ENCODE measurements around the gene FNDC3B.

Gene FNDC3B

GRCh38 chr3:172309741-172310427 lies 270.5 kb downstream of the FNDC3B start:
- peaks cover 23% of the 10 kb centered on the region for H3K36me3 ChIP-seq (replicated peaks; ENCODE audit: insufficient read depth, low read length)
- no peak overlapping the region for H3K4me2 ChIP-seq (ENCODE audit: low read depth, low read length)
- H3K4me1 ChIP-seq (ENCODE audit: low read length): peaks cover 16% of the 10 kb centered on the region
- no peaks in the 10 kb centered on the region for H3K79me2 ChIP-seq (ENCODE audit: low read length)
- TF ChIP-seq CTCF (IDR thresholded peaks at IDR 0.05; ENCODE audit: low read length) (no peak), EZH2phosphoT487 (IDR thresholded peaks at IDR 0.05; ENCODE audit: low read length) (no peak), EZH2 (optimal IDR thresholded peaks at IDR 0.05; ENCODE audit: low read depth, low read length) (no peak)
- H3K9ac ChIP-seq (ENCODE audit: low read length): no peak overlapping the region
- H3K4me3 ChIP-seq (ENCODE audit: low read length): no peak overlapping the region
- H4K20me1 ChIP-seq (ENCODE audit: insufficient read depth, low read length): no peaks in the 10 kb centered on the region
- H3K9me2 ChIP-seq (replicated peaks; ENCODE audit: insufficient read depth, low read length): no peaks in the 10 kb centered on the region
- H2AFZ ChIP-seq (ENCODE audit: low read length): no peak overlapping the region
- no peak for DNase-seq
- H3K27me3 ChIP-seq (replicated peaks; ENCODE audit: insufficient read depth, low read length): no peaks in the 10 kb centered on the region
- 0 out of 2 replicates have a peak, but pooled peaks cover 10% of the 10 kb centered on the region for H3F3A ChIP-seq (ENCODE audit: insufficient read depth, low read length)
- no peak overlapping the region for H3K27ac ChIP-seq (ENCODE audit: low read length)
- H3K9me3 ChIP-seq (replicated peaks; ENCODE audit: insufficient read depth, low read length): no peaks in the 10 kb centered on the region

GRCh38 chr3:172310428-172310760 lies 271.0 kb downstream of the FNDC3B start:
- Histone ChIP-seq H3K27me3 (replicated peaks; ENCODE audit: insufficient read depth, low read length) (no peaks in the 10 kb centered on the region), H3K27ac (ENCODE audit: low read length) (no peak overlapping the region), H3F3A (ENCODE audit: insufficient read depth, low read length) (0 out of 2 replicates have a peak, but pooled peaks cover 11% of the 10 kb centered on the region), H3K36me3 (replicated peaks; ENCODE audit: insufficient read depth, low read length) (peaks cover 23% of the 10 kb centered on the region), H2AFZ (ENCODE audit: low read length) (no peak overlapping the region), H3K9ac (ENCODE audit: low read length) (no peak overlapping the region), H3K4me3 (ENCODE audit: low read length) (no peak overlapping the region), H4K20me1 (ENCODE audit: insufficient read depth, low read length) (no peaks in the 10 kb centered on the region), H3K4me2 (ENCODE audit: low read depth, low read length) (no peak overlapping the region), H3K9me2 (replicated peaks; ENCODE audit: insufficient read depth, low read length) (no peaks in the 10 kb centered on the region), H3K9me3 (replicated peaks; ENCODE audit: insufficient read depth, low read length) (no peaks in the 10 kb centered on the region), H3K79me2 (ENCODE audit: low read length) (peaks cover under 1% of the 10 kb centered on the region), H3K4me1 (ENCODE audit: low read length) (peaks cover 20% of the 10 kb centered on the region)
- TF ChIP-seq CTCF (IDR thresholded peaks at IDR 0.05; ENCODE audit: low read length) (no peak), EZH2phosphoT487 (IDR thresholded peaks at IDR 0.05; ENCODE audit: low read length) (no peak), EZH2 (optimal IDR thresholded peaks at IDR 0.05; ENCODE audit: low read depth, low read length) (no peak)
- no peak for DNase-seq

- Histone ChIP-seq H3K4me1 (ENCODE audit: low read length) (peaks cover 24% of the 10 kb centered on the region), H3K9ac (ENCODE audit: low read length) (no peak overlapping the region), H3K4me3 (ENCODE audit: low read length) (no peak overlapping the region), H3K36me3 (replicated peaks; ENCODE audit: insufficient read depth, low read length) (peaks cover 23% of the 10 kb centered on the region), H4K20me1 (ENCODE audit: insufficient read depth, low read length) (no peaks in the 10 kb centered on the region), H3F3A (ENCODE audit: insufficient read depth, low read length) (0 out of 2 replicates have a peak, but pooled peaks cover 11% of the 10 kb centered on the region), H2AFZ (ENCODE audit: low read length) (no peak overlapping the region), H3K4me2 (ENCODE audit: low read depth, low read length) (no peak overlapping the region), H3K9me3 (replicated peaks; ENCODE audit: insufficient read depth, low read length) (no peaks in the 10 kb centered on the region), H3K27ac (ENCODE audit: low read length) (no peak overlapping the region), H3K27me3 (replicated peaks; ENCODE audit: insufficient read depth, low read length) (no peaks in the 10 kb centered on the region), H3K9me2 (replicated peaks; ENCODE audit: insufficient read depth, low read length) (no peaks in the 10 kb centered on the region), H3K79me2 (ENCODE audit: low read length) (peaks cover 9% of the 10 kb centered on the region)
- no peak for DNase-seq
- TF ChIP-seq EZH2phosphoT487 (IDR thresholded peaks at IDR 0.05; ENCODE audit: low read length) (no peak), CTCF (IDR thresholded peaks at IDR 0.05; ENCODE audit: low read length) (no peak), EZH2 (optimal IDR thresholded peaks at IDR 0.05; ENCODE audit: low read depth, low read length) (no peak)
These were observed 271.8 kb downstream of the FNDC3B start for GRCh38 chr3:172311217-172311616.
